H1 (cell line): Measurements from ENCODE around the gene BABAM2. TPM values are rescaled to one million over a fixed set of nuclear protein-coding genes. Genes with fewer than 3 reads are reported as not detected.
A peak's percentile ranks its signal among the peaks of the same experiment; 100 is the strongest.

ENCODE experiments used
- CTCF ChIA-PET: fragments of 300-600 bp; sonication (Branson Sonifier 250); formaldehyde crosslinking; loops from one replicate; lab custom pipeline; 2021; ENCODE audit not compliant: partially characterized antibody; lab: Charles Lee
- POLR2A ChIA-PET: fragments of 300-600 bp; sonication (Branson Sonifier 250); formaldehyde crosslinking; loops from one replicate; lab custom pipeline; 2021; ENCODE audit warnings: inconsistent platforms; ENCODE audit not compliant: partially characterized antibody; lab: Charles Lee
- DNase-seq, 2 experiments: peaks; one replicate each; pipeline versions ENCODE4 v3.0.0 to v3.0.0-alpha.2; 2010 to 2022; ENCODE audit warnings: low spot score in 2 of 2, low read depth in 1 of 2, mixed read lengths in 1 of 2
- FAIRE-seq: peaks from 2 replicates; lab custom pipeline; 2011; peaks lifted over from hg19 to GRCh38; lab: Jason Lieb, UNC
- H2AFZ ChIP-seq: 2 replicates; pipeline ENCODE4 v1.8.1; 2012; ENCODE audit warnings: low read length, inconsistent platforms
- H2AK5ac ChIP-seq: 2 replicates; pipeline ENCODE4 v1.6.1; 2013; ENCODE audit warnings: low read depth, low read length
- H2BK120ac ChIP-seq: replicated peaks from 2 replicates; pipeline ENCODE3; 2013; ENCODE audit warnings: low read depth, low read length, inconsistent platforms
- H2BK12ac ChIP-seq: 2 replicates; pipeline ENCODE4 v1.6.1; 2013; ENCODE audit warnings: low read depth, low read length
- H2BK15ac ChIP-seq: 2 replicates; pipeline ENCODE4 v1.6.1; 2013; ENCODE audit warnings: low read length
- H2BK20ac ChIP-seq: 2 replicates; pipeline ENCODE4 v1.6.1; 2013; ENCODE audit warnings: low read length
- H2BK5ac ChIP-seq: 2 replicates; pipeline ENCODE4 v1.6.1; 2013; ENCODE audit warnings: low read depth, low read length
- H3K14ac ChIP-seq: 2 replicates; pipeline ENCODE4 v1.6.1; 2013; ENCODE audit warnings: inconsistent platforms; ENCODE audit not compliant: insufficient read length
- H3K18ac ChIP-seq: 2 replicates; pipeline ENCODE4 v1.6.1; 2013; ENCODE audit warnings: low read length; ENCODE audit errors: extremely low read depth
- H3K23ac ChIP-seq: 2 replicates; pipeline ENCODE4 v1.6.1; 2013; ENCODE audit warnings: inconsistent platforms; ENCODE audit not compliant: insufficient read length
- H3K23me2 ChIP-seq: 2 replicates; pipeline ENCODE4 v1.6.1; 2013; ENCODE audit warnings: low read depth, low read length
- H3K27ac ChIP-seq: 2 replicates; pipeline ENCODE4 v1.6.1; 2011; ENCODE audit warnings: low read depth, low read length, inconsistent platforms
- H3K27me3 ChIP-seq, 4 experiments: replicated peaks in 1 of 4; 1 replicate in 1 of 4; 2 replicates in 3 of 4; pipeline versions ENCODE4 v1.6.1 to v1.8.1; 2011 to 2013; ENCODE audit warnings: low read length in 3 of 4, mild to moderate bottlenecking in 3 of 4, inconsistent platforms in 2 of 4, mixed read lengths in 2 of 4, moderate library complexity in 1 of 4; ENCODE audit not compliant: control insufficient read depth in 3 of 4, insufficient read depth in 3 of 4; ENCODE audit errors: extremely low read depth in 1 of 4
- H3K36me3 ChIP-seq, 4 experiments: 2 replicates each; pipeline versions ENCODE4 v1.6.1 to v1.8.1; 2011 to 2013; ENCODE audit warnings: mild to moderate bottlenecking in 4 of 4, low read length in 3 of 4, moderate library complexity in 2 of 4, control low read depth in 1 of 4, inconsistent platforms in 1 of 4; ENCODE audit not compliant: insufficient read depth in 4 of 4, control insufficient read depth in 2 of 4
- H3K4ac ChIP-seq: replicated peaks from 2 replicates; pipeline ENCODE3; 2013; ENCODE audit warnings: low read length, low read depth, mixed read lengths, inconsistent platforms; ENCODE audit not compliant: insufficient read length
- H3K4me1 ChIP-seq, 4 experiments: replicated peaks in 1 of 4; 1 replicate in 1 of 4; 2 replicates in 3 of 4; pipeline versions ENCODE4 v1.6.1 to v1.8.1; 2011 to 2013; ENCODE audit warnings: low read length in 3 of 4, inconsistent platforms in 2 of 4, mixed read lengths in 1 of 4; ENCODE audit not compliant: insufficient read depth in 4 of 4, control insufficient read depth in 3 of 4
- H3K4me2 ChIP-seq, 2 experiments: 2 replicates each; pipeline versions ENCODE4 v1.6.1 to v1.8.1; 2011 to 2013; ENCODE audit warnings: low read depth in 2 of 2, low read length in 2 of 2, control low read depth in 1 of 2, inconsistent platforms in 1 of 2, mild to moderate bottlenecking in 1 of 2; ENCODE audit not compliant: insufficient read depth in 1 of 2
- H3K4me3 ChIP-seq, 4 experiments: fragments of 200-600, 300-600 bp in 1 of 4; sonication (generic), shearing (Covaris generic), sonication (Bioruptor Twin) in 1 of 4; 2 replicates each; pipeline versions ENCODE4 v1.5.1 to v1.8.1; 2011 to 2016; ENCODE audit warnings: low read length in 4 of 4, low read depth in 3 of 4, control low read depth in 2 of 4, inconsistent platforms in 2 of 4, mild to moderate bottlenecking in 2 of 4, mixed read lengths in 1 of 4, moderate library complexity in 1 of 4; ENCODE audit not compliant: insufficient read depth in 2 of 4; ENCODE audit errors: extremely low read depth in 1 of 4
- H3K56ac ChIP-seq: replicated peaks from 2 replicates; pipeline ENCODE3; 2013; ENCODE audit warnings: low read depth, mild to moderate bottlenecking, mixed read lengths, low read length, inconsistent platforms; ENCODE audit not compliant: insufficient read length
- H3K79me1 ChIP-seq: 2 replicates; pipeline ENCODE4 v1.6.1; 2013; ENCODE audit warnings: low read depth, low read length, control low read depth
- H3K79me2 ChIP-seq, 2 experiments: 2 replicates each; pipeline versions ENCODE4 v1.6.1 to v1.8.1; 2012 to 2013; ENCODE audit warnings: low read length in 2 of 2, mild to moderate bottlenecking in 2 of 2, inconsistent platforms in 1 of 2; ENCODE audit not compliant: insufficient read depth in 2 of 2, control insufficient read depth in 1 of 2
- H3K9ac ChIP-seq, 4 experiments: replicated peaks in 1 of 4; 1 replicate in 1 of 4; 2 replicates in 3 of 4; pipeline versions ENCODE4 v1.6.1 to v1.8.1; 2011 to 2013; ENCODE audit warnings: low read depth in 3 of 4, low read length in 3 of 4, control low read depth in 2 of 4, mild to moderate bottlenecking in 2 of 4, moderate library complexity in 2 of 4, inconsistent platforms in 1 of 4; ENCODE audit errors: extremely low read depth in 1 of 4
- H3K9me3 ChIP-seq, 2 experiments: 2 replicates each; pipeline versions ENCODE4 v1.6.1 to v1.8.1; 2012 to 2013; ENCODE audit warnings: mild to moderate bottlenecking in 2 of 2, moderate library complexity in 2 of 2, control low read depth in 1 of 2, inconsistent platforms in 1 of 2, low read depth in 1 of 2, low read length in 1 of 2, mixed read lengths in 1 of 2; ENCODE audit not compliant: insufficient read depth in 2 of 2
- H4K20me1 ChIP-seq, 2 experiments: replicated peaks in 1 of 2; 2 replicates each; pipeline versions ENCODE3 to v1.8.1; 2011 to 2013; ENCODE audit warnings: inconsistent platforms in 2 of 2, low read length in 2 of 2, mild to moderate bottlenecking in 1 of 2; ENCODE audit not compliant: insufficient read depth in 2 of 2, control insufficient read depth in 1 of 2
- H4K5ac ChIP-seq: 2 replicates; pipeline ENCODE4 v1.6.1; 2013; ENCODE audit warnings: low read length, low read depth, mixed read lengths, inconsistent platforms; ENCODE audit not compliant: insufficient read length
- H4K8ac ChIP-seq: 2 replicates; pipeline ENCODE4 v1.8.0; 2013; ENCODE audit warnings: mild to moderate bottlenecking, moderate library complexity, low read length, inconsistent platforms; ENCODE audit not compliant: insufficient read depth; ENCODE audit errors: extremely low read depth
- H4K91ac ChIP-seq: replicated peaks from 2 replicates; pipeline ENCODE3; 2013; ENCODE audit warnings: low read length, mixed read lengths, inconsistent platforms; ENCODE audit not compliant: insufficient read length
- BACH1 ChIP-seq: IDR thresholded peaks from 2 replicates; pipeline ENCODE4 v1.6.1; 2012; ENCODE audit warnings: low read length, improper control_type of control experiment
- CEBPB ChIP-seq: IDR thresholded peaks from 2 replicates; pipeline ENCODE4 v1.6.1; 2012; ENCODE audit warnings: low read depth, low read length
- EP300 ChIP-seq, 2 experiments: IDR thresholded peaks; 1 replicate in 1 of 2; 2 replicates in 1 of 2; pipeline ENCODE4 v1.6.1; 2011 to 2012; ENCODE audit warnings: low read depth in 2 of 2, low read length in 2 of 2, mild to moderate bottlenecking in 2 of 2, borderline replicate concordance in 1 of 2, inconsistent platforms in 1 of 2, moderate library complexity in 1 of 2
- EZH2 ChIP-seq: fragments of 200-600 bp; sonication (generic); IDR thresholded peaks from 2 replicates; pipeline ENCODE4 v1.7.1; 2012; ENCODE audit warnings: low read depth, mild to moderate bottlenecking, moderate library complexity, low read length, inconsistent platforms; ENCODE audit not compliant: severe bottlenecking
- GTF2F1 ChIP-seq: IDR thresholded peaks from 2 replicates; pipeline ENCODE4 v1.6.1; 2012; ENCODE audit warnings: low read depth, low read length, improper control_type of control experiment, borderline replicate concordance
- PHF8 ChIP-seq: fragments of 200-600 bp; sonication (generic); conservative IDR thresholded peaks from 2 replicates; pipeline ENCODE4 v1.7.1; 2012; ENCODE audit warnings: low read depth, mild to moderate bottlenecking, inconsistent platforms, low read length, moderate library complexity
- POLR2AphosphoS5 ChIP-seq: IDR thresholded peaks from 2 replicates; pipeline ENCODE4 v1.6.1; 2011; ENCODE audit warnings: low read depth, low read length
- RXRA ChIP-seq: IDR thresholded peaks from 2 replicates; pipeline ENCODE4 v1.6.1; 2011; ENCODE audit warnings: low read depth, mild to moderate bottlenecking, low read length, moderate library complexity; ENCODE audit not compliant: insufficient read depth
- SAP30 ChIP-seq: fragments of 300-600 bp; sonication (generic); IDR thresholded peaks from 2 replicates; pipeline ENCODE4 v1.7.1; 2012; ENCODE audit warnings: low read length, moderate library complexity, mild to moderate bottlenecking, inconsistent platforms; ENCODE audit not compliant: insufficient read depth, insufficient replicate concordance
- SIN3A ChIP-seq, 2 experiments: IDR thresholded peaks in 1 of 2; conservative IDR thresholded peaks in 1 of 2; 2 replicates each; pipeline ENCODE4 v1.6.1; 2011 to 2012; ENCODE audit warnings: low read length in 2 of 2, improper control_type of control experiment in 1 of 2, low read depth in 1 of 2, mild to moderate bottlenecking in 1 of 2
- SP4 ChIP-seq: IDR thresholded peaks from 2 replicates; pipeline ENCODE4 v1.6.1; 2012; ENCODE audit warnings: low read length, inconsistent platforms
- TAF7 ChIP-seq: optimal IDR thresholded peaks from 2 replicates; pipeline ENCODE3; 2011; ENCODE audit warnings: low read depth, mild to moderate bottlenecking, inconsistent platforms, low read length, moderate library complexity, borderline replicate concordance
- TBP ChIP-seq: IDR thresholded peaks from 2 replicates; pipeline ENCODE4 v1.6.1; 2011; ENCODE audit warnings: low read depth, low read length, improper control_type of control experiment
- TCF12 ChIP-seq: IDR thresholded peaks from 2 replicates; pipeline ENCODE4 v1.6.1; 2011; ENCODE audit warnings: low read depth, mild to moderate bottlenecking, low read length
- ZNF274 ChIP-seq: IDR thresholded peaks from 2 replicates; pipeline ENCODE4 v1.7.0; 2012; ENCODE audit warnings: low read length, borderline replicate concordance; ENCODE audit errors: extremely low read depth
- WGBS, 2 experiments: shearing (Covaris generic) in 1 of 2; methylation state at CpG; one replicate each; pipeline versions ENCODE4 v1.1.6 to v1.1.7; 2013 to 2015; ENCODE audit warnings: low lambda C conversion rate in 2 of 2, mixed read lengths in 2 of 2, inconsistent platforms in 1 of 2, low coverage in 1 of 2, missing lambda C conversion rate in 1 of 2; ENCODE audit not compliant: insufficient replicate concordance in 2 of 2, insufficient coverage in 1 of 2, insufficient read length in 1 of 2; ENCODE audit errors: extremely low coverage in 1 of 2, missing lambda C conversion rate in 1 of 2; 5-methylcytosine and 5-hydroxymethylcytosine counted together
- polyA plus RNA-seq, 7 experiments: library from polyadenylated mRNA; depleted of rRNA in 3 of 7; stranded (reverse) in 5 of 7; unstranded in 2 of 7; fragments of >200 nt in 5 of 7; fragments of 200-250 nt in 2 of 7; gene quantifications; 1 replicate in 5 of 7; 2 replicates in 1 of 7; 4 replicates in 1 of 7; pipeline versions ENCODE4 v1.2.1 to v1.2.3, GENCODE V29; 2011 to 2013; ENCODE audit warnings: missing spikeins in 2 of 7, mixed read lengths in 2 of 7
- total RNA-seq: library from RNA; stranded (reverse); fragmentation: NEBNext Ultra II Directional; extraction: Animal tissue kit (Norgen Biotek cat#: 25700); gene quantifications from 2 replicates; pipeline ENCODE4 v1.2.1, GENCODE V29; 2021

BABAM2 gene
- total and polyA plus RNA-seq, 2 of the 8 experiments (the other 6 are each of a cell fraction or from before 2014, with no cell fraction given), result 15.8 to 20.9 TPM

GRCh38 chr2:28346587-28346986, 456.1 kb downstream of the BABAM2 start:
- FAIRE-seq (no peak), DNase-seq (no peak)
- Histone ChIP-seq H3K23me2 (no peaks in the 10 kb centered on the region), H2BK15ac (no peak overlapping the region), H2BK20ac (no peak overlapping the region), H3K9me3 (no peaks in the 10 kb centered on the region), H2BK120ac (no peak overlapping the region), H4K20me1 (no peaks in the 10 kb centered on the region), H4K8ac (no peak overlapping the region), H2AK5ac (no peak overlapping the region), H3K14ac (no peak overlapping the region), H3K79me1 (no peaks in the 10 kb centered on the region), H3K4me1 (peaks cover 5 to 11% (median 5%) of the 10 kb centered on the region in 4 experiments), H2BK5ac (no peak overlapping the region), H3K36me3 (no peaks in the 10 kb centered on the region), H3K4me3 (no peak overlapping the region), H3K4me2 (no peak overlapping the region), H3K9ac (no peak overlapping the region), H3K18ac (no peak overlapping the region), H3K56ac (no peak overlapping the region), H2BK12ac (no peak overlapping the region), H3K27me3 (no peaks in the 10 kb centered on the region), H4K5ac (no peak overlapping the region), H3K27ac (no peak overlapping the region), H3K4ac (no peak overlapping the region), H4K91ac (peak overlapping the region; percentile 55), H3K79me2 (no peaks in the 10 kb centered on the region), H2AFZ (no peak overlapping the region), H3K23ac (no peak overlapping the region)
- WGBS, 2 experiments, result 82% methylated on average over 6 of the region's 6 CpGs; no CpG with 5 or more reads in 1 of the 2 experiments
- POLR2A ChIA-PET, result no interaction called here
- CTCF ChIA-PET, result no interaction called here
- TF ChIP-seq BACH1, result no peak
- no peak for TF ChIP-seq SIN3A (conservative IDR thresholded peaks at IDR 0.05 in 1 of 2, IDR thresholded peaks at IDR 0.05 in 1 of 2; ENCODE audit: low read depth in 1 of 2, low read length in 2 of 2)
- no peak for TF ChIP-seq EZH2
- TF ChIP-seq PHF8, result no peak
- no peak for TF ChIP-seq SP4
- no peak for TF ChIP-seq SAP30
- no peak for TF ChIP-seq RXRA
- no peak for TF ChIP-seq CEBPB
- TF ChIP-seq EP300 (IDR thresholded peaks at IDR 0.05; ENCODE audit: borderline replicate concordance in 1 of 2, low read depth in 2 of 2, low read length in 2 of 2), result no peak
- TF ChIP-seq GTF2F1, result no peak
- no peak for TF ChIP-seq TCF12
- TF ChIP-seq TBP, result no peak
- no peak for TF ChIP-seq POLR2AphosphoS5
- TF ChIP-seq ZNF274, result no peak
- TF ChIP-seq TAF7, result no peak
